Osteoblast (primary cell): ENCODE data around the gene WDFY4. TPM values are rescaled to one million over a fixed set of nuclear protein-coding genes. Genes with fewer than 3 reads are reported as not detected.
A peak's percentile ranks its signal among the peaks of the same experiment; 100 is the strongest.

Experiments
- DNase-seq: peaks from one replicate; pipeline ENCODE4 v3.0.0; 2011; ENCODE audit warnings: low spot score, mixed read lengths; ENCODE audit not compliant: insufficient read length; ENCODE audit errors: missing footprints
- H2AFZ ChIP-seq: 2 replicates; pipeline ENCODE4 v1.6.0; 2011; ENCODE audit warnings: mild to moderate bottlenecking, low read length
- H3K27ac ChIP-seq: 2 replicates; pipeline ENCODE4 v1.5.1; 2011; ENCODE audit warnings: mild to moderate bottlenecking, low read depth, low read length, moderate library complexity
- H3K27me3 ChIP-seq: 2 replicates; pipeline ENCODE4 v1.6.0; 2012; ENCODE audit warnings: mild to moderate bottlenecking, control low read depth, inconsistent platforms, low read length, moderate library complexity; ENCODE audit not compliant: insufficient read depth
- H3K36me3 ChIP-seq: 2 replicates; pipeline ENCODE4 v1.5.1; 2011; ENCODE audit warnings: mild to moderate bottlenecking, low read length, control low read depth, moderate library complexity; ENCODE audit not compliant: insufficient read depth
- H3K4me1 ChIP-seq: 2 replicates; pipeline ENCODE4 v1.5.1; 2011; ENCODE audit warnings: mild to moderate bottlenecking, low read length, control low read depth, moderate library complexity; ENCODE audit not compliant: insufficient read depth
- H3K4me2 ChIP-seq: 2 replicates; pipeline ENCODE4 v1.6.0; 2011; ENCODE audit warnings: mild to moderate bottlenecking, low read length; ENCODE audit not compliant: insufficient read depth
- H3K4me3 ChIP-seq: fragments of 200-600 bp; sonication (generic); 3 replicates; pipeline ENCODE4 v1.5.1; 2012; ENCODE audit warnings: mild to moderate bottlenecking, low read length, inconsistent platforms; ENCODE audit not compliant: insufficient read depth
- H3K79me2 ChIP-seq: 2 replicates; pipeline ENCODE4 v1.6.0; 2012; ENCODE audit warnings: mild to moderate bottlenecking, low read length, control low read depth, inconsistent platforms; ENCODE audit not compliant: insufficient read depth
- H3K9me3 ChIP-seq: 2 replicates; pipeline ENCODE4 v1.5.1; 2011; ENCODE audit warnings: low read depth, low read length, control low read depth
- H4K20me1 ChIP-seq: 2 replicates; pipeline ENCODE4 v1.6.0; 2012; ENCODE audit warnings: mild to moderate bottlenecking, low read length, control low read depth; ENCODE audit not compliant: insufficient read depth
- CTCF ChIP-seq: IDR thresholded peaks from 2 replicates; pipeline ENCODE4 v1.5.1; 2011; ENCODE audit warnings: mild to moderate bottlenecking, low read depth, low read length, moderate library complexity; ENCODE audit errors: extremely low read depth
- total RNA-seq: library from RNA; depleted of rRNA; stranded (reverse); fragments of >200 nt; gene quantifications from 2 replicates; pipeline ENCODE4 v1.2.3, GENCODE V29; 2012

The WDFY4 gene
- total RNA-seq, 1 donor: 0.36 TPM

- DNase-seq: peak; percentile 50
- Histone ChIP-seq H3K4me2 (no peak overlapping the region), H2AFZ (no peak overlapping the region), H3K4me3 (no peak overlapping the region), H3K27ac (no peak overlapping the region), H3K9me3 (no peaks in the 10 kb centered on the region), H3K36me3 (no peaks in the 10 kb centered on the region), H3K79me2 (peaks cover 1% of the 10 kb centered on the region), H3K27me3 (peaks cover 22% of the 10 kb centered on the region), H4K20me1 (no peaks in the 10 kb centered on the region), H3K4me1 (peaks cover 11% of the 10 kb centered on the region)
- peak; percentile 48 for TF ChIP-seq CTCF
These were observed 24.9 kb upstream of the WDFY4 start for GRCh38 chr10:48659790-48660189.

GRCh38 chr10:48661441-48661840, 23.2 kb upstream of the WDFY4 start:
- Histone ChIP-seq H2AFZ (no peak overlapping the region), H3K4me1 (peaks cover 5% of the 10 kb centered on the region)
- TF ChIP-seq CTCF: no peak

GRCh38 chr10:48667960-48668590, 16.6 kb upstream of the WDFY4 start:
- H3K4me3 ChIP-seq: no peak overlapping the region
- H4K20me1 ChIP-seq: no peaks in the 10 kb centered on the region
- no peak overlapping the region for H3K27ac ChIP-seq
- no peak for TF ChIP-seq CTCF
- no peaks in the 10 kb centered on the region for H3K36me3 ChIP-seq
- H2AFZ ChIP-seq: no peak overlapping the region
- no peak for DNase-seq
- H3K27me3 ChIP-seq: peaks cover 27% of the 10 kb centered on the region
- no peaks in the 10 kb centered on the region for H3K4me1 ChIP-seq
- H3K9me3 ChIP-seq: no peaks in the 10 kb centered on the region
- H3K79me2 ChIP-seq: no peaks in the 10 kb centered on the region
- no peak overlapping the region for H3K4me2 ChIP-seq

More at GRCh38 chr10:48661441-48661840, 23.2 kb upstream of the WDFY4 start:
- peaks cover 24% of the 10 kb centered on the region for H3K27me3 ChIP-seq
- H3K36me3 ChIP-seq: no peaks in the 10 kb centered on the region
- no peaks in the 10 kb centered on the region for H3K79me2 ChIP-seq
- no peak overlapping the region for H3K4me2 ChIP-seq
- no peaks in the 10 kb centered on the region for H4K20me1 ChIP-seq
- DNase-seq: no peak
- H3K4me3 ChIP-seq: no peak overlapping the region
- H3K9me3 ChIP-seq: no peaks in the 10 kb centered on the region
- no peak overlapping the region for H3K27ac ChIP-seq

GRCh38 chr10:48670978-48671913, 13.4 kb upstream of the WDFY4 start:
- no peak overlapping the region for H3K27ac ChIP-seq
- peaks cover 18% of the 10 kb centered on the region for H3K27me3 ChIP-seq
- no peaks in the 10 kb centered on the region for H3K36me3 ChIP-seq
- no peaks in the 10 kb centered on the region for H4K20me1 ChIP-seq
- H3K4me1 ChIP-seq: no peaks in the 10 kb centered on the region
- H3K79me2 ChIP-seq: no peaks in the 10 kb centered on the region
- H3K9me3 ChIP-seq: no peaks in the 10 kb centered on the region
- DNase-seq: no peak
- TF ChIP-seq CTCF: no peak
- H3K4me2 ChIP-seq: no peak overlapping the region
- no peak overlapping the region for H3K4me3 ChIP-seq
- no peak overlapping the region for H2AFZ ChIP-seq
